ENCODE data around the gene ARHGEF6. TPM values are rescaled to one million over a fixed set of nuclear protein-coding genes. Genes with fewer than 3 reads are reported as not detected.
"Not testable (repeated sequence)": the region's sequence is repeated elsewhere in the genome, so short reads cannot be mapped to it uniquely, and the experiment has no call there.

ARHGEF6 gene
- polyA plus RNA-seq, 1 donor from 2014 or later: 1.8 TPM

DNA sequence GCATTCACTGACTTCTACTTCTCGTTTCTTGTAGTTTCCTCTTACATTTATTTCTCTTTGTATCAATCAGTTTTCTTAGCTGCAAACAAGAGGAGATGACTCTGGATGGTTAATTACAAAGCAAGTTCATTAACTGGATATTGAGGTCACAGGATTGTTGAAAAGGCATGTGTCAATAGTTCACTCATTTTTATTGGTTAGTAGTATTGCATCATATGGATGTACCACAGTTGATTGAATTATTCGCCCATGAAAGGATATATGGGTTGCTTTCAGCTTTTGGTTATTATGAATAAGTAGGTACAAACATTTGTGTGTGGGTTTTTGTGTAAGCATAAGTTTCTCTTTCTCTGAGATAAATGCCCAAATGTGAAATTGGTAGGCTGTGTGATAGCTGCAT, 21.8 kb upstream of the ARHGEF6 start:
- no peak overlapping the region for H3K27ac ChIP-seq (ENCODE audit: low read length)
- TF ChIP-seq EZH2 (IDR thresholded peaks at IDR 0.05; ENCODE audit: borderline replicate concordance, insufficient read depth, low read length, poor library complexity, severe bottlenecking) (no peak), RAD21 (conservative IDR thresholded peaks at IDR 0.05) (no peak), EP300 (conservative IDR thresholded peaks at IDR 0.05; ENCODE audit: poor library complexity, severe bottlenecking) (no peak), POLR2AphosphoS5 (IDR thresholded peaks at IDR 0.05) (no peak), SMC3 (conservative IDR thresholded peaks at IDR 0.05; ENCODE audit: poor library complexity) (no peak), MXI1 (conservative IDR thresholded peaks at IDR 0.05; ENCODE audit: poor library complexity, severe bottlenecking) (no peak), TAF1 (IDR thresholded peaks at IDR 0.05; ENCODE audit: low read depth) (no peak)
- TF ChIP-seq, protein P1, sequence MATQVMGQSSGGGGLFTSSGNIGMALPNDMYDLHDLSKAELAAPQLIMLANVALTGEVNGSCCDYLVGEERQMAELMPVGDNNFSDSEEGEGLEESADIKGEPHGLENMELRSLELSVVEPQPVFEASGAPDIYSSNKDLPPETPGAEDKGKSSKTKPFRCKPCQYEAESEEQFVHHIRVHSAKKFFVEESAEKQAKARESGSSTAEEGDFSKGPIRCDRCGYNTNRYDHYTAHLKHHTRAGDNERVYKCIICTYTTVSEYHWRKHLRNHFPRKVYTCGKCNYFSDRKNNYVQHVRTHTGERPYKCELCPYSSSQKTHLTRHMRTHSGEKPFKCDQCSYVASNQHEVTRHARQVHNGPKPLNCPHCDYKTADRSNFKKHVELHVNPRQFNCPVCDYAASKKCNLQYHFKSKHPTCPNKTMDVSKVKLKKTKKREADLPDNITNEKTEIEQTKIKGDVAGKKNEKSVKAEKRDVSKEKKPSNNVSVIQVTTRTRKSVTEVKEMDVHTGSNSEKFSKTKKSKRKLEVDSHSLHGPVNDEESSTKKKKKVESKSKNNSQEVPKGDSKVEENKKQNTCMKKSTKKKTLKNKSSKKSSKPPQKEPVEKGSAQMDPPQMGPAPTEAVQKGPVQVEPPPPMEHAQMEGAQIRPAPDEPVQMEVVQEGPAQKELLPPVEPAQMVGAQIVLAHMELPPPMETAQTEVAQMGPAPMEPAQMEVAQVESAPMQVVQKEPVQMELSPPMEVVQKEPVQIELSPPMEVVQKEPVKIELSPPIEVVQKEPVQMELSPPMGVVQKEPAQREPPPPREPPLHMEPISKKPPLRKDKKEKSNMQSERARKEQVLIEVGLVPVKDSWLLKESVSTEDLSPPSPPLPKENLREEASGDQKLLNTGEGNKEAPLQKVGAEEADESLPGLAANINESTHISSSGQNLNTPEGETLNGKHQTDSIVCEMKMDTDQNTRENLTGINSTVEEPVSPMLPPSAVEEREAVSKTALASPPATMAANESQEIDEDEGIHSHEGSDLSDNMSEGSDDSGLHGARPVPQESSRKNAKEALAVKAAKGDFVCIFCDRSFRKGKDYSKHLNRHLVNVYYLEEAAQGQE (IDR thresholded peaks at IDR 0.05; ENCODE audit: borderline replicate concordance): no peak
- TF ChIP-seq, protein P2, sequence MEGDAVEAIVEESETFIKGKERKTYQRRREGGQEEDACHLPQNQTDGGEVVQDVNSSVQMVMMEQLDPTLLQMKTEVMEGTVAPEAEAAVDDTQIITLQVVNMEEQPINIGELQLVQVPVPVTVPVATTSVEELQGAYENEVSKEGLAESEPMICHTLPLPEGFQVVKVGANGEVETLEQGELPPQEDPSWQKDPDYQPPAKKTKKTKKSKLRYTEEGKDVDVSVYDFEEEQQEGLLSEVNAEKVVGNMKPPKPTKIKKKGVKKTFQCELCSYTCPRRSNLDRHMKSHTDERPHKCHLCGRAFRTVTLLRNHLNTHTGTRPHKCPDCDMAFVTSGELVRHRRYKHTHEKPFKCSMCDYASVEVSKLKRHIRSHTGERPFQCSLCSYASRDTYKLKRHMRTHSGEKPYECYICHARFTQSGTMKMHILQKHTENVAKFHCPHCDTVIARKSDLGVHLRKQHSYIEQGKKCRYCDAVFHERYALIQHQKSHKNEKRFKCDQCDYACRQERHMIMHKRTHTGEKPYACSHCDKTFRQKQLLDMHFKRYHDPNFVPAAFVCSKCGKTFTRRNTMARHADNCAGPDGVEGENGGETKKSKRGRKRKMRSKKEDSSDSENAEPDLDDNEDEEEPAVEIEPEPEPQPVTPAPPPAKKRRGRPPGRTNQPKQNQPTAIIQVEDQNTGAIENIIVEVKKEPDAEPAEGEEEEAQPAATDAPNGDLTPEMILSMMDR (IDR thresholded peaks at IDR 0.05; ENCODE audit: poor library complexity, severe bottlenecking): no peak
- H3K9me3 ChIP-seq (ENCODE audit: low read length): no peaks in the 10 kb centered on the region
- H3K4me2 ChIP-seq (ENCODE audit: low read length): no peak overlapping the region
- no peaks in the 10 kb centered on the region for H3K36me3 ChIP-seq (ENCODE audit: insufficient read depth, low read length)
- H3K4me3 ChIP-seq (ENCODE audit: low read length): no peak overlapping the region
- H3K9ac ChIP-seq (ENCODE audit: low read length): no peak overlapping the region
- no peaks in the 10 kb centered on the region for H4K20me1 ChIP-seq (ENCODE audit: insufficient read depth)
- H3F3A ChIP-seq (ENCODE audit: insufficient read depth, low read length, poor library complexity, severe bottlenecking): no peaks in the 10 kb centered on the region
- no peaks in the 10 kb centered on the region for H3K9me2 ChIP-seq (ENCODE audit: insufficient read depth, low read length)
- no peak overlapping the region for H2AFZ ChIP-seq (ENCODE audit: low read depth, low read length)
- H3K79me2 ChIP-seq (replicated peaks; ENCODE audit: insufficient read depth, low read length): no peaks in the 10 kb centered on the region
- no peaks in the 10 kb centered on the region for H3K27me3 ChIP-seq (ENCODE audit: insufficient read depth, low read depth, low read length)

DNA sequence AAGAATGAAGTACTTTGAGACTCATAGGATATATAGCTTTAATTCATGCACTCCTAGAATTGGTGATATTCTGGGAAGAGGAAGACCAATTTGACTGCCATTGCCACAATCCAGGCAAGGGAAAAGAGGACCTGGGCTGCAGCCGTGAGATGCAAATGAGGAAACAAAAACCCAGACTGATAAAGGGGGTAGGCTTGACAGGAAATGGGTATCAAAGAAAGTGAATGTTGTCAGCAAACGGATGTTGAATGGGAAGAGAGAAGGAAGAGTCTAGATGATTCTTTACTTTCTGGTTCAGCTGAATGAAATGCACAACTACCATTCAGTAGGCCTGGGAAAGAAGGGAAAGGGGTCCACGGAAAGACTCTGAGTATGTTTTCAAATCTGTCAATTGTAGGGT, 17.1 kb upstream of the ARHGEF6 start:
- Histone ChIP-seq H3K79me2 (replicated peaks; ENCODE audit: insufficient read depth, low read length) (no peaks in the 10 kb centered on the region), H2AFZ (ENCODE audit: low read depth, low read length) (no peak overlapping the region), H3K27ac (ENCODE audit: low read length) (no peak overlapping the region), H3K9me2 (ENCODE audit: insufficient read depth, low read length) (no peaks in the 10 kb centered on the region), H3F3A (ENCODE audit: insufficient read depth, low read length, poor library complexity, severe bottlenecking) (no peaks in the 10 kb centered on the region), H3K27me3 (ENCODE audit: insufficient read depth, low read depth, low read length) (no peaks in the 10 kb centered on the region), H4K20me1 (ENCODE audit: insufficient read depth) (no peaks in the 10 kb centered on the region), H3K4me2 (ENCODE audit: low read length) (no peak overlapping the region), H3K36me3 (ENCODE audit: insufficient read depth, low read length) (no peaks in the 10 kb centered on the region), H3K9ac (ENCODE audit: low read length) (no peak overlapping the region), H3K9me3 (ENCODE audit: low read length) (no peaks in the 10 kb centered on the region), H3K4me3 (ENCODE audit: low read length) (no peak overlapping the region)
- TF ChIP-seq, protein P1 (IDR thresholded peaks at IDR 0.05; ENCODE audit: borderline replicate concordance): no peak
- TF ChIP-seq EP300 (conservative IDR thresholded peaks at IDR 0.05; ENCODE audit: poor library complexity, severe bottlenecking) (no peak), POLR2AphosphoS5 (IDR thresholded peaks at IDR 0.05) (no peak), SMC3 (conservative IDR thresholded peaks at IDR 0.05; ENCODE audit: poor library complexity) (no peak), TAF1 (IDR thresholded peaks at IDR 0.05; ENCODE audit: low read depth) (no peak), RAD21 (conservative IDR thresholded peaks at IDR 0.05) (no peak), MXI1 (conservative IDR thresholded peaks at IDR 0.05; ENCODE audit: poor library complexity, severe bottlenecking) (no peak), EZH2 (IDR thresholded peaks at IDR 0.05; ENCODE audit: borderline replicate concordance, insufficient read depth, low read length, poor library complexity, severe bottlenecking) (no peak)
- TF ChIP-seq, protein P2 (IDR thresholded peaks at IDR 0.05; ENCODE audit: poor library complexity, severe bottlenecking): no peak

DNA sequence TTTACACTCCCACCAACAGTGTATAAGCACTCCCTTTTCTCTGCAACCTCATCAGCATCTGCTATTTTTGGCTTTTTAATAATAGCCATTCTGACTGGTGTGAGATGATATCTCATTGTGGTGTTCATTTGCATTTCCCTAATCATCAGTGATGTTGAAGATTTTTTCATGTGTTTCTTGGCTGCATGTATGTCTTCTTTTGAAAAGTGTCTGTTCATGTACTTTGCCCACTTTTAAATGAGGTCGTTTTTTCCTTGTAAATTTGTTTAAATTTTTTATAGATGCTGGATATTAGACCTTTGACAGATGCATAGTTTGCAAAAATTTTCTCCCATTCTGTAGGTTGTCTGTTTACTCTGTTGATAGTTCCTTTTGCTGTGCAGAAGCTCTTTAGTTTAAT, 14.4 kb upstream of the ARHGEF6 start:
- H3K9ac ChIP-seq (ENCODE audit: low read length); H3K79me2 ChIP-seq (replicated peaks; ENCODE audit: insufficient read depth, low read length); H3K9me3 ChIP-seq (ENCODE audit: low read length): not testable (repeated sequence)

More for the DNA sequence above, 14.4 kb upstream of the ARHGEF6 start:
- not testable (repeated sequence) for H3K4me3 ChIP-seq (ENCODE audit: low read length); H3F3A ChIP-seq (ENCODE audit: insufficient read depth, low read length, poor library complexity, severe bottlenecking); H3K36me3 ChIP-seq (ENCODE audit: insufficient read depth, low read length); H3K27ac ChIP-seq (ENCODE audit: low read length); H4K20me1 ChIP-seq (ENCODE audit: insufficient read depth); H2AFZ ChIP-seq (ENCODE audit: low read depth, low read length); H3K9me2 ChIP-seq (ENCODE audit: insufficient read depth, low read length); H3K27me3 ChIP-seq (ENCODE audit: insufficient read depth, low read depth, low read length); H3K4me2 ChIP-seq (ENCODE audit: low read length)
